Immature natural killer cell (primary cell): ENCODE results near the gene CCDC17. TPM values are rescaled to one million over a fixed set of nuclear protein-coding genes. Genes with fewer than 3 reads are reported as not detected.

Experiments used
- DNase-seq, 3 donors: peaks; one replicate each; pipeline ENCODE4 v3.0.0; 2022; ENCODE audit warnings: mixed read lengths in 1 of 3
- H3K27ac Mint-ChIP-seq, 6 donors: one replicate each; pipeline ENCODE4 v1.8.0; 2020; ENCODE audit warnings: mixed read lengths in 6 of 6, mild to moderate bottlenecking in 5 of 6, inconsistent platforms in 4 of 6, moderate library complexity in 3 of 6
- H3K27me3 Mint-ChIP-seq, 3 donors: one replicate each; pipeline ENCODE4 v1.8.0; 2020 to 2021; ENCODE audit warnings: low read depth in 3 of 3, mild to moderate bottlenecking in 3 of 3, mixed read lengths in 3 of 3, moderate library complexity in 3 of 3, inconsistent platforms in 1 of 3
- H3K36me3 Mint-ChIP-seq, 3 donors: one replicate each; pipeline ENCODE4 v1.8.0; 2020; ENCODE audit warnings: mixed read lengths in 3 of 3, inconsistent platforms in 2 of 3, mild to moderate bottlenecking in 2 of 3
- H3K4me1 Mint-ChIP-seq, 2 donors: one replicate each; pipeline ENCODE4 v1.8.0; 2020; ENCODE audit warnings: inconsistent platforms in 2 of 2, mild to moderate bottlenecking in 2 of 2, mixed read lengths in 2 of 2, moderate library complexity in 1 of 2
- H3K4me3 Mint-ChIP-seq, 5 donors: one replicate each; pipeline ENCODE4 v1.8.0; 2020; ENCODE audit warnings: mild to moderate bottlenecking in 5 of 5, mixed read lengths in 5 of 5, inconsistent platforms in 3 of 5, moderate library complexity in 3 of 5
- H3K9me3 Mint-ChIP-seq, 6 donors: one replicate each; pipeline ENCODE4 v1.8.0; 2020; ENCODE audit warnings: mild to moderate bottlenecking in 6 of 6, mixed read lengths in 6 of 6, inconsistent platforms in 4 of 6, moderate library complexity in 3 of 6
- polyA plus RNA-seq, 3 donors: library from polyadenylated mRNA; unstranded; fragments of 300-500 nt; fragmentation: Illumina TruSeq; gene quantifications; one replicate each; pipeline ENCODE4 v1.2.3, GENCODE V29; 2021

Gene CCDC17
- polyA plus RNA-seq, 3 donors from 2014 or later, result 0.47 TPM; not detected in 2

- Mint-ChIP-seq H3K9me3 (no peaks in the 10 kb centered on the region), H3K27me3 (no peaks in the 10 kb centered on the region), H3K4me1 (peaks cover 0 to 12% of the 10 kb centered on the region in 2 donors), H3K36me3 (peaks cover 6 to 15% (median 13%) of the 10 kb centered on the region in 3 donors), H3K4me3 (no peak overlapping the region), H3K27ac (no peak overlapping the region)
- DNase-seq, result no peak
Measured at GRCh38 chr1:45644661-45645060, 20.8 kb upstream of the CCDC17 start.

DNA sequence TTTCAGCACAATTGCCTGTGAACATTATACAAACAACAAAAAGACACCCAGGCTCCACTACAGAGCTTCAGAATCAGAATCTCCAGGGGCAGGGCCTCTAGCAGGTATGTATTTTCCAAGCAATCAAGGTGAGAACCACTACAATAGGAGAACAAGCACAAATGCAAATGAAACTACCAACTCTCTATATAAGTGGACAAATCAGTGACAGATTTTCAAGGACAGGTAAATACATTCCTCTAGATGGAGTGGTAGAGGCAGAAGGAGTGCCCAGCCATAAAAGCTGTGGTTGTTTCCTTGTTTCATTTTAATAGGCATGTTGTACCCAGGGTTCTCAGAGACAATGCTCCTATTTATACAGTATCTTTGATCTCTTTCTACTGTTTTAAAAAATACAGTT is 20.1 kb upstream of the CCDC17 start:
- Mint-ChIP-seq H3K9me3 (no peaks in the 10 kb centered on the region), H3K4me3 (no peak overlapping the region), H3K4me1 (peaks cover 0 to 12% of the 10 kb centered on the region in 2 donors), H3K27me3 (no peaks in the 10 kb centered on the region), H3K27ac (peak overlapping the region in 3 of 6 donors; percentile 18 to 40 (median 31)), H3K36me3 (peaks cover 6 to 15% (median 13%) of the 10 kb centered on the region in 3 donors)
- DNase-seq, result no peak

GRCh38 chr1:45643321-45643720 is 19.5 kb upstream of the CCDC17 start:
- H3K27ac Mint-ChIP-seq, result peak overlapping the region in 3 of 6 donors; percentile 9 to 25 (median 17)
- no peaks in the 10 kb centered on the region for H3K9me3 Mint-ChIP-seq
- no peak overlapping the region for H3K4me3 Mint-ChIP-seq
- no peaks in the 10 kb centered on the region for H3K27me3 Mint-ChIP-seq
- H3K36me3 Mint-ChIP-seq, result peaks cover 6 to 13% (median 13%) of the 10 kb centered on the region in 3 donors
- H3K4me1 Mint-ChIP-seq, result peaks cover 0 to 12% of the 10 kb centered on the region in 2 donors
- DNase-seq, result no peak

DNA sequence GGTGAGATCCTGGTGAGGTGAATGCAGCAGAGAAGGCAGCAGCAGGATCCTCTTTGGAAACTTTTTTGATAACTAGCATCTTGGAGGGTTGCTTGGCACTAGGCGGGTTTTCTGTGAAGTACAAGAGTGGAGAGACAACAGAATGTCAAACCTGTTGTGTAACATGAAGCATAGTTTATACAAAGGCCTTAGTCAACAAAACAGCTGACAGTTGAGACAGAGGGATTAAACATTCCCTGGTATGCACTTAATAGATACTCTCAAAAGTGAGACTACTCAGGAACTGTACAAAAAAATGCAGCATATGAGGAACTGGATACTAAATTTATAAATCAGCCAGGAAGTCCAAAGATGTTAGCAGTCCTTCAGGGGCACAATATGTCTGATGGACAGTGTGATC is 16.4 kb upstream of the CCDC17 start:
- Mint-ChIP-seq H3K27ac (peak overlapping the region in 2 of 6 donors; percentile 41 to 52), H3K36me3 (peaks cover 6 to 13% (median 11%) of the 10 kb centered on the region in 3 donors), H3K4me1 (peaks cover 0 to 6% of the 10 kb centered on the region in 2 donors), H3K27me3 (no peaks in the 10 kb centered on the region), H3K9me3 (no peaks in the 10 kb centered on the region), H3K4me3 (no peak overlapping the region)
- DNase-seq, result no peak

GRCh38 chr1:45635211-45635610 is 11.4 kb upstream of the CCDC17 start:
- Mint-ChIP-seq H3K9me3 (no peaks in the 10 kb centered on the region), H3K36me3 (peaks cover 6 to 24% (median 13%) of the 10 kb centered on the region in 3 donors), H3K27ac (peak overlapping the region in 1 of 6 donors; percentile 24), H3K4me1 (no peaks in the 10 kb centered on the region), H3K4me3 (no peak overlapping the region), H3K27me3 (no peaks in the 10 kb centered on the region)
- DNase-seq, result no peak

DNA sequence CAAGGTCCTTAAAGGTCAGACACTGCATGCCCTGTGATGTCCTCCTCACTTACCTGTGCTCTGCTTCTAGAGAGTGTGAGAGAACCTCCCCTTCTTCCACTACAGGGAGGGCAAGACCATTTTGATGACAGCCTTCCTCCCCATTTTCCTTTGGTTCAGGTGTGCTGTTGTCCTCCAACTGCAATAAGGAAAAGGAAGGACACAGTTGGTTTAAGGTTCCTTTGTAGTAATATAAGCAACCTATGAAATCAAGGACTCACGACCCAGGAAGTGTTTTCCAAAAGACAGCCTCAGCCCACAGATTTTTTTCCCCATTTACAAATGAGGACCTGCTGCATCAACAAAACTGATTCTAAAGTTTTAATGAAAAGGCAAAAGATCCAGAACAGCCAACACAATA is 6.6 kb upstream of the CCDC17 start:
- H3K36me3 Mint-ChIP-seq, result peaks cover 9 to 44% (median 24%) of the 10 kb centered on the region in 3 donors
- no peaks in the 10 kb centered on the region for H3K4me1 Mint-ChIP-seq
- H3K4me3 Mint-ChIP-seq, result no peak overlapping the region
- H3K27me3 Mint-ChIP-seq, result peaks cover 0 to 2% (median under 1%) of the 10 kb centered on the region in 3 donors
- peak overlapping the region in 3 of 6 donors; percentile 12 to 30 (median 21) for H3K27ac Mint-ChIP-seq
- no peaks in the 10 kb centered on the region for H3K9me3 Mint-ChIP-seq
- no peak for DNase-seq

DNA sequence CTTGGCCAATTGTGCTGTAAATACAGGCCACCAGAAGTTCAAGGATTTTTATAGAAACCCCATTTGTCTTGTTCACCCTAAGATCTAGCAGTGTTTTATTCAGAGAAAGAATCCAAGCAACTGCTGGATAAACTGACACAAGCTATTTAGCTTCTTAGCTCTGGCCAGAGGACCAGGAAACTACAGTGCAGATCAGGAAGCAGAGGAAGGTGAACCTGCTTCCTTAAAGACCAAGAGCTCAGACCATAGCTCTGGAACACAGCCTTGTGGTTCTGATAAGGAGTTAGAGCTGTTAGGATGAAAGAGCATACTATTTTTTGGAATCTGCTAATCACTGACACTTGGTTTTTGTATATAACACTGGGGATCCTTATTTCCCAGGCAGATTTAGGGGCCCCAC is 5.2 kb upstream of the CCDC17 start:
- peaks cover 9 to 48% (median 28%) of the 10 kb centered on the region in 3 donors for H3K36me3 Mint-ChIP-seq
- DNase-seq, result no peak
- no peaks in the 10 kb centered on the region for H3K9me3 Mint-ChIP-seq
- no peaks in the 10 kb centered on the region for H3K4me1 Mint-ChIP-seq
- no peak overlapping the region for H3K27ac Mint-ChIP-seq
- peaks cover 0 to 3% (median 2%) of the 10 kb centered on the region in 3 donors for H3K27me3 Mint-ChIP-seq
- no peak overlapping the region for H3K4me3 Mint-ChIP-seq

GRCh38 chr1:45622524-45623394 is 1.1 kb downstream of the CCDC17 start:
- peaks cover 0 to 16% (median 15%) of the 10 kb centered on the region in 3 donors for H3K36me3 Mint-ChIP-seq
- no peaks in the 10 kb centered on the region for H3K9me3 Mint-ChIP-seq
- H3K4me1 Mint-ChIP-seq, result no peaks in the 10 kb centered on the region
- no peak overlapping the region for H3K4me3 Mint-ChIP-seq
- peaks cover 0 to 6% (median 2%) of the 10 kb centered on the region in 3 donors for H3K27me3 Mint-ChIP-seq
- DNase-seq, result no peak
- H3K27ac Mint-ChIP-seq, result no peak overlapping the region

DNA sequence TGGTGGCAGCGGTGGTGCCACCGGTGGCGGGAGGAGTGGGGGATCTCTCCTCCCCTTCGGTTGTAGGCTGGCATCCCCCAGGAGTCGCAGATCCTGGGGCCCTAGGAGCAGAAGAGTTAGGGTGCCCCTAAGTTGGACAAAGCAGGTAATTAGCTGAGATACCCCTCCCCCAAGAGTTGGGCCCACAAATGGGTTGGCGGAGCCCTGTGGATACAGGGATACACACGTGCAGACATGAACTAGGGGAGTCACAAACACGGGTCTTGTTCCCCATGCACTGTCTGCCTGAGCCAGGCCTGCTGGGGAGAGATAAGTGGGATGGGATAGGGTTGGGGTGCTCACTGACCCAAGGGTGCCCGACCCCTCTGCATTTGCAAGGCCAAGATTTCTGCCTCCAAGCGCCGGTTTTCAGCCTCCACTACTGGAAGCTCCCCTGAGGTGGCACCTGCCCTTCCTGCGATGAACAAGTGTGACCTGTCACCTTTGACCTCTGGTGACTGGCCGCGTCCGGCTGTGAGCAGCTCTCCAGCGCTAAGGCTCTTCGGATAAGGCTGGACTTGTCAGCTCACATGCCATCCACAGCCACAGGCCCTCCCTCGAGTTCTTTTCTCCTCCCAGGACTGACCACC is 1.8 kb downstream of the CCDC17 start:
- no peaks in the 10 kb centered on the region for H3K9me3 Mint-ChIP-seq
- no peaks in the 10 kb centered on the region for H3K4me1 Mint-ChIP-seq
- DNase-seq, result no peak
- peak overlapping the region in 1 of 6 donors; percentile 64 for H3K27ac Mint-ChIP-seq
- peaks cover 0 to 6% (median 4%) of the 10 kb centered on the region in 3 donors for H3K27me3 Mint-ChIP-seq
- peaks cover 0 to 16% (median 12%) of the 10 kb centered on the region in 3 donors for H3K36me3 Mint-ChIP-seq
- no peak overlapping the region for H3K4me3 Mint-ChIP-seq

GRCh38 chr1:45621501-45621836 is 2.4 kb downstream of the CCDC17 start:
- H3K27ac Mint-ChIP-seq, result peak overlapping the region in 2 of 6 donors; percentile 46 to 64
- H3K4me1 Mint-ChIP-seq, result no peaks in the 10 kb centered on the region
- H3K27me3 Mint-ChIP-seq, result peaks cover 0 to 5% (median 4%) of the 10 kb centered on the region in 3 donors
- no peak overlapping the region for H3K4me3 Mint-ChIP-seq
- H3K36me3 Mint-ChIP-seq, result peaks cover 2 to 17% (median 12%) of the 10 kb centered on the region in 3 donors
- DNase-seq, result no peak
- H3K9me3 Mint-ChIP-seq, result no peaks in the 10 kb centered on the region

DNA sequence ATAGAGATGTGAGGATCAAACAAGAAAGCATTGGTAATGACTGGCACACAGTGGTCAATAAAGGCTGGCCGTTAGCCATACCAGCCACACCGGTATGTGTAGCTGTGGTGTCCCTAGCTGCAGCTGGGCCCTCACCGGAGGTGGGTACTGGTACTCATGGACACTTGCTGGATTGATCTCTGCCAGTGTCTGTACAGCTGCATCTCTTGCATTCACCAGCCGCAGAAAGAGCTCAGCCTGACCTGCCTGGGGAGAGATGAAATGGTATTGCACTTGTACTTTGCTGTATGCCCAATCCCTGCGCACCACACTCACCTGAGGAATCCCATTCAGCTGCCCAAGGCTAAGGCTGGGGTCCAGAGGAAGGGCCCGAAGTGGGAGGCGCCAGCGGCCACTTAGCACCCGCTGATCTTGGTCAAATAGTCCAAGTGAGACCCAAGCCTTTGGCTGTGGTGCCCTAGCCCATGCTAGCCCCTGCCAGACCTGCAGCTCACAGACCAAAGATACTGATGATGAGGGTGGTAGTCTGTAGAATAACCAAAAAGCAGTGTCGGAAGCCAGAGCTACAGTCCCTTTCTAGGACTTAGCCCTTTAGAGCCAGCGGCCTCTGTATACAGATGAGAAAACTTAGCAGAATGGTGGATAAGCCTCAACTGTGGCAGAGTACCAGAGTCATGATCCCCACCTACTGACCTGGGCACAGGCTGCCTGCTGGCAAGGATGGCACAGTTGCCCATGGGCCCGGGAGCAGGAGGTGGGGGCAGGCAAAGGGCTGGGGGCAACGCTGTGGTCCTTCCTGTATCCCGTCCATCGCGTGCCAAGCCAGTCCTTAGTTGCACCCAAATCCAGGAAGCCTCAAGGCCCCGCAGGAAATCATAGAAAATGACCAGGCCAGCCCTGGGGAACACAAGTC is 3.0 kb downstream of the CCDC17 start:
- Mint-ChIP-seq H3K4me3 (no peak overlapping the region), H3K4me1 (no peaks in the 10 kb centered on the region), H3K9me3 (no peaks in the 10 kb centered on the region), H3K36me3 (peaks cover 8 to 23% (median 15%) of the 10 kb centered on the region in 3 donors), H3K27ac (peak overlapping the region in 5 of 6 donors; percentile 22 to 70 (median 45)), H3K27me3 (peaks cover 0 to 5% (median 4%) of the 10 kb centered on the region in 3 donors)
- DNase-seq, result no peak

GRCh38 chr1:45619149-45619921 is 4.5 kb downstream of the CCDC17 start:
- Mint-ChIP-seq H3K27me3 (peaks cover 0 to 5% (median 4%) of the 10 kb centered on the region in 3 donors), H3K4me1 (no peaks in the 10 kb centered on the region), H3K9me3 (no peaks in the 10 kb centered on the region), H3K36me3 (peaks cover 13 to 30% (median 20%) of the 10 kb centered on the region in 3 donors), H3K4me3 (no peak overlapping the region), H3K27ac (peak overlapping the region in 3 of 6 donors; percentile 36 to 73 (median 70))
- no peak for DNase-seq

DNA sequence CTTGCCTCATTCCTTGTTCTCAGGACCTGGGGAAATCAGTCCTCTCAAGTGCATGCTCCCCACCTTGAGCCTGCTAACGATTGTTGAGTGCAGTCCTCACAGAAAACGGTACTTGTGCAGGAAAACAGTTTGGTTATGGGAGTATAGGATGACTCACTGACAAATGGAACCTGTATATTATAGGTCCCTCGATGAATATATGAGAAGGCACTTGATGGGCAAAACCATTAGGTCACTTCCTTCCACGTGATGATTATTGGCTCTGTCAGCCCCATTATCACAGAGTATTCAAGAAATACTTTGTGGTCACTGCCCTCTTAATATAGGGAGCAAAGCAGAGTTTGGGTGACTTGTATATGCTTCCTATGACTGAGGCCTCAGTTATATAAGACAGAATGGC is 6.2 kb downstream of the CCDC17 start:
- Mint-ChIP-seq H3K9me3 (no peaks in the 10 kb centered on the region), H3K27me3 (peaks cover 0 to 12% (median 4%) of the 10 kb centered on the region in 3 donors), H3K27ac (no peak overlapping the region)

More for the DNA sequence above, 6.2 kb downstream of the CCDC17 start:
- Mint-ChIP-seq H3K4me3 (no peak overlapping the region), H3K36me3 (peaks cover 13 to 20% (median 18%) of the 10 kb centered on the region in 3 donors), H3K4me1 (no peaks in the 10 kb centered on the region)
- DNase-seq, result no peak
